Embryonic facial prominence (tissue), 1 donor: ENCODE measurements around the gene CDCA7L.
"Not testable (repeated sequence)": the region's sequence is repeated elsewhere in the genome, so short reads cannot be mapped to it uniquely, and the experiment has no call there.

Experiments used
- DNase-seq: peaks from one replicate; pipeline ENCODE4 v3.0.0-alpha.2; 2016; ENCODE audit errors: extremely low spot score

Gene CDCA7L

DNA sequence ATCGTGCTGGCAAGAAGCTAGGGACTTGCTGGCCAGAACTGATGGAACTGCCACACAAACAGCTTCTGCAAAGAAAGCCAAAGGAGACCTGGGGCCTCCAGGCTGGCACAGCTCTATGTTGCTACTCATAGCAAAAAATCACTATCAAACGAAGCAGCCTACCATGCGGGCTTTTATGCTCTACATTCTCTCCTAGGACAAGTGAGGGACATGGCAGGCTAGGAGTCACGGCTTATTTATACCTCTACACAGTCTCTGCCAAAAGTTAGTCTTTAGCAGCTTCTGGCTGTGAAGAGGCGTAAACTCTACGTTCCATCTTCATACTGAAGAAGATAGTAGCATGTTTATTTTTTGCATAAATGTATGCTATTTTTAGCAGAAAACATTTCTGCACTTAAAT is 35.4 kb downstream of the CDCA7L start:
- DNase-seq = no peak

DNA sequence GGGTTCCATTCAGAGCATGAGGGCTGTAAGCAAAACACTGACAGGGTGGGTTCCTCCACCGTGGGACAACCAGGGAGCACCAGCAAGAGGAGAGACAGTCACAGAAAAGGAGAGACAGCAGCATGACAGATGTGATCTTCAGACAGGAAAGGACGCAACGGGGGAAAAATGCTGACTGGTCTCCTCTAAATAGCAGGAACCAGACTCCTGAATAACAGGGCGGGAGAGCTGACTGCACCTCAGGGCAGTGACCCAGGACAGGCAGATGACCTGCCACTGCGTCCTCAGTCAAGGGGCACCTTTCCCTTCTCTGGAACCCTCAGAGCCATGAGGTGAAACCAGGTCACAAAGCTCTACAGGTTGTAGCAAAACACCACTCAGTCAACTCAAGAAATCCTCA is 37.0 kb downstream of the CDCA7L start:
- DNase-seq = no peak

- DNase-seq = no peak
These were observed 42.5 kb downstream of the CDCA7L start for GRCh38 chr7:21903020-21903786.

- no peak for DNase-seq
These were observed 43.5 kb downstream of the CDCA7L start for GRCh38 chr7:21902240-21902639.

DNA sequence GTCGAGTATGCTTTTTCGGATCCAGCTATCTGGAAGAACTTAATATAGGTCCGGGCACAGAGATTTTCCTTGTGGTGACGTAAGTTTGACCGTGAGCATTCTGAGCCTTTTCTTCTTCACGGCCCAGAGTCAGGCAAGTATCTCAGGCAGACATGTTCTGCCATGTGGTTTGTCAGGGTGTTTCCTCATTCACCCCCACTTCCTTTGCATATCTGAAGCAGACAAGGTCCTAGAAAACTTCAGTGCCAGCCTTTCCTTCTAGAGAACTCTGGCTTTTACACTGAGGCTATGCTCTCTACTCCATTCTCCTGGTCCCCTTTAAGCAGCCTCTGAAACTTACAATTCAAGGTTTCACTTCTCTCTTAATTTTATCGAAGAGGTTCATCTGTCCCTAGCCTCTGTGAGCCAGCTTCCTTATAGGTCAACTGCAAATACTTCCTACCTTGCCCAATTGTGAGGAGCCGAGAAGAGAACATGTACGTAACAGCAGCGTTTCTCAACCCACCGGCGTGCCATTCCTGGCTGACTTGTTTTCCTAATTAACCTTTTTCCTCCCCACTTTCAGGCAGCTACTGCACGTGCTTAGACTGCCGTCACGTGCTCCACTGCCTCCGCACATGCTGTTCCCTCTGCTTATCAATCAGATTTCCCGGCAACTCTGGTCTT is 47.3 kb downstream of the CDCA7L start:
- DNase-seq = no peak

- no peak for DNase-seq
These were observed 52.3 kb downstream of the CDCA7L start for GRCh38 chr7:21893401-21893800.

DNA sequence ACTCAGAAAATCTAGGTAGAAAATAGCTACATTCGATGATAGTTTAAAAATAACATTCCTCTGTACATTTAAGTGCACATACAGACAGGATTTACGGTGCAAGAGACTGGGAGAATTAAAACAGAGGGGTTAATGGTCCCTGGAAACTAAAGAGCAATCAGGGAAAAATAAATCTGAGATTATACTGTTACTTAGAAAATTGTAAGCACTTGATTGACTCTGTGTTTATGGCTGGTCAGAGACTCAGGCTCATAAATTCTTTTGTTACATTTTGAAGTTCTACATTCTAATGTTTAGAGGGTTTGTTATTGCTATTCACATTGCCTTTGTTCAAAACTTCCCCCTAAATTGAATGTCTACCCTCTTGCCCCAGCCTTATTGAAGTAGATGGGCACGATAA is 54.4 kb downstream of the CDCA7L start:
- DNase-seq = no peak

GRCh38 chr7:21887779-21888178 is 57.9 kb downstream of the CDCA7L start:
- no peak for DNase-seq

DNA sequence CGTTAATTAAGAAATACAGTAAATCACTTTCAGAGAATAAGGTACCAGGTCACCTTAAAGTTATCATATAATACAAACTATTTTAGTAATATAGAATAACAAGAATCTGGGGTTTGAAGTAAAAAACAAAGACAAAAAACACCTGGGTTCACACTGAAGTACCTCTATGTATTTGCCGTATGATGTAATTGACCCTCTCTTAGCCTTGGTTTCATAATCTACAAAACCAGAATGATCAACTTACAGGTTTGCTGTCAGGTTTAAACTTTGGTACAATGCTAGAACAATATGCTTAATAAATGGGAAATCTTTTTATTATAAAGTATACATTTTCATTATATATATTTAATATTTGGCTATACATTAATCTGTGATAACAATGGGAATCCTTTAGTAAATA is 58.3 kb downstream of the CDCA7L start:
- no peak for DNase-seq

GRCh38 chr7:21886396-21886795 is 59.3 kb downstream of the CDCA7L start:
- no peak for DNase-seq

DNA sequence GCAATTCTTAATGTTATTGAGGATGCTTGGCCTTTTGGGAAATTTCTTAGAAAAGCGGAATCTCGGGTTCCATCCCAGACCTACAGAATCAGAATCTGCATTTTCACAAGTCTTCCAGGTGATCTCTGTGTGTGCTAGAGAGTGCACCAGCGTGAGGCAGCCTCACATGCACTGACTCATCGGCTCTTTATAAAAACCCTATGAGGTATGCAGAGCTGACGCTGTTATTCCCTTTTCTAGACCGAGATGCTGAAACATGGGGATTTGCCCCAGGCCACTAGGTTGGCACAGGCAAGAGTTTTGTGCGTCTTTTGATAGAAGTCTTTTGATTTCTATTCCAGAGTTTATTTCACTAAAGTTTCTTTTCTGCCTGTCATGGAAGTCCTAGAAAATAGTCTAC is 61.2 kb downstream of the CDCA7L start:
- no peak for DNase-seq

DNA sequence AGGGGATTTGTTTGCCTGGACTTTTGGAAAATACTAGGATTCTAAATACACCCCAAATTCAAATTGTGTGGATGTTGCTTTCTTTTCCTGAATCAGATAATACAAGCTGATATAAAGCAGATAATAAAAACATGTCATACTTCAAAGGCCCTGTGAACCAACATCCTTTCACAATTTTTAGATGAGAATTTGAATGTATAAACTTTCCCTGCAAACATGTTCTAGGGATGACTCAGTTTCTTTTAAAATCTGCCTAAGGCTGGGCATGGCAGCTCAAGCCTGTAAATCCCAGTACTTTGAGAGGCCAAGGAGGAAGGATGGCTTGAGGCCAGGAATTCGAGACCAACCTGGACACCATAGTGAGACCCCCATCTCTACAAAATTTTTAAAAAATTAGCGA is 62.2 kb downstream of the CDCA7L start:
- DNase-seq = not testable (repeated sequence)

DNA sequence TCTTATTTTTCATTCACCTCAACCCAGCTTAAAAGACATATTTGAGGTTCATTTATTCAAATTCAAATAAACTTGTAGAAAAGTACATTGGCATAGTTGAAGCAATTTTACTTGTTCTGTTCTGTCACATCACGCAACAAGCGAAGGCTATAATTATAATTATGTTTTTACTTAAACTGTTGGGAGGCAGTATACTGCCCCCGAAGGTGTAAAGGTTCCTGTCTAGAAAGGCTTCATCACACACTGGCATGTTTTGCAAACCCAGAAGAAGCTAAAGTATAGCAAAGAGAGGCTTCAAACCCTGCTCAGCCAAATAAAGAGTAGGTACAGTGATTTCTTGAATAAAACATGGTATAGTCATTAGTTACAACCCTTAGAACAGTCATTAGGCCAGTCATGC is 62.6 kb downstream of the CDCA7L start:
- DNase-seq = no peak

- DNase-seq = no peak
These were observed 75.8 kb downstream of the CDCA7L start for GRCh38 chr7:21869785-21870402.

DNA sequence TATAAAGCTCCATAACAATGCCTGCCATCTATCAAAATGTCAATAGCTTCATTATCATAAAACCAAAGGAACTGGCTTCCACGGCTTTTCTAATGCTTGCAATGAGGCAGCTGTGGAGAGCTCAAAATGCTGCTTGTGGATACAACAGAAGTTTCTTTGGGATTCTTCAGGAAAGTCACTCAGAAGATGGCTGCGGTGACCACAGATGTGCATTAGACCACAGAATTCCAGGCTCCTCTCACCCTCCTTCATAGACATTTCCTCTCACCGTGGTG is 77.2 kb downstream of the CDCA7L start:
- DNase-seq = no peak

- DNase-seq = no peak
These were observed 77.7 kb downstream of the CDCA7L start for GRCh38 chr7:21867816-21868575.

GRCh38 chr7:21867226-21867625 is 78.5 kb downstream of the CDCA7L start:
- no peak for DNase-seq

GRCh38 chr7:21866731-21867130 is 79.0 kb downstream of the CDCA7L start:
- DNase-seq = no peak

DNA sequence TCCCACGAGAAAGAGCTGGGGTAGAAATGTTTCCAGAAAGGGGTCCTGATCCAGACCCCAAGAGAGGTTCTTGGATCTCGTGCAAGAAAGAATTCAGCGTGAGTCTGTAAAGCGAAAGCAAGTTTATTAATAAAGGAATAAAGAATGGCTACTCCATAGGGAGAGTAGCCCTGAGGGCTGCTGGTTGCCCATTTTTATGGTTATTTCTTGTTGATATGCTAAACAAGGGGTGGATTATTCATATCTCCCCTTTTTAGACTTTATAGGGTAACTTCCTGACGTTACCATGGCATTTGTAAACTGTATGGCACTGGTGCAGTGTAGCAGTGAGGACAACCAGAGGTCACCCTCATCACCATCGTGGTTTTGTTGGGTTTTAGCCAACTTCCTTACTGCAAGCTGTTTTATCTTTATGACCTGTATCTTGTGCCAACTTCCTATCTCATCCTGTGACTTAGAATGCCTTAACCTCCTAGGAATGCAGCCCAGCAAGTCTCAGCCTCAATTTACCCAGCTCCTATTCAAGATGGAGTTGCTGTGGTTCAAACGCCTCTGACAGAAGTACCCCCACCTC is 80.0 kb downstream of the CDCA7L start:
- DNase-seq = not testable (repeated sequence)

DNA sequence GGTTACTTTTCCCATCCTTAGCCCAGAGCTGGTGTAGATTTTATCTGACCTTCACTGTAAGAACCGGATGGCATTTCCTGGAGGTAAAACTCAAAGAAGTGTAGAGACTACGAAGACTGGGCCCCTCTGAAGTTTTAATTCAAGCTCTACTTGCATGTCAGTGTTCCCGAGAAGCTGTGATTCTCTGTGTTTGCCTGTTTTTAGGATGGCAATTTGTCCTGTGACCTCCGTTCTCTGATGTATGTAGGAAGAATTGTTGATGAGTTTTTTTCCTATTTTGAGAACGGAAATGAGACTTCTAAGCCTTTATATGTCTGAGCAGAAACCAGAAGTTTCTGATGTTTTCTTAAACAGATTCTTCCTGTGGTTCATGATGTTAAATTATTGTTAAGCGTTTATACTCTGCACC is 94.1 kb downstream of the CDCA7L start:
- no peak for DNase-seq
